ENCODE data around the gene RXRA.

GRCh38 chr9:134315716-134316448 lies 10.4 kb upstream of the RXRA start:
- TF ChIP-seq POLR2A (IDR thresholded peaks at IDR 0.05) (no peak), CTCF (IDR thresholded peaks at IDR 0.05 in 8 of 11, conservative IDR thresholded peaks at IDR 0.05 in 3 of 11) (no peak)

All from spleen (tissue), 7 donors.